Islet of Langerhans (tissue), 1 donor: Measurements from ENCODE around the gene NRL.

ENCODE experiments used
- FAIRE-seq: peaks from one replicate; lab custom pipeline; 2011; peaks lifted over from hg19 to GRCh38; lab: Jason Lieb, UNC

Gene NRL

DNA sequence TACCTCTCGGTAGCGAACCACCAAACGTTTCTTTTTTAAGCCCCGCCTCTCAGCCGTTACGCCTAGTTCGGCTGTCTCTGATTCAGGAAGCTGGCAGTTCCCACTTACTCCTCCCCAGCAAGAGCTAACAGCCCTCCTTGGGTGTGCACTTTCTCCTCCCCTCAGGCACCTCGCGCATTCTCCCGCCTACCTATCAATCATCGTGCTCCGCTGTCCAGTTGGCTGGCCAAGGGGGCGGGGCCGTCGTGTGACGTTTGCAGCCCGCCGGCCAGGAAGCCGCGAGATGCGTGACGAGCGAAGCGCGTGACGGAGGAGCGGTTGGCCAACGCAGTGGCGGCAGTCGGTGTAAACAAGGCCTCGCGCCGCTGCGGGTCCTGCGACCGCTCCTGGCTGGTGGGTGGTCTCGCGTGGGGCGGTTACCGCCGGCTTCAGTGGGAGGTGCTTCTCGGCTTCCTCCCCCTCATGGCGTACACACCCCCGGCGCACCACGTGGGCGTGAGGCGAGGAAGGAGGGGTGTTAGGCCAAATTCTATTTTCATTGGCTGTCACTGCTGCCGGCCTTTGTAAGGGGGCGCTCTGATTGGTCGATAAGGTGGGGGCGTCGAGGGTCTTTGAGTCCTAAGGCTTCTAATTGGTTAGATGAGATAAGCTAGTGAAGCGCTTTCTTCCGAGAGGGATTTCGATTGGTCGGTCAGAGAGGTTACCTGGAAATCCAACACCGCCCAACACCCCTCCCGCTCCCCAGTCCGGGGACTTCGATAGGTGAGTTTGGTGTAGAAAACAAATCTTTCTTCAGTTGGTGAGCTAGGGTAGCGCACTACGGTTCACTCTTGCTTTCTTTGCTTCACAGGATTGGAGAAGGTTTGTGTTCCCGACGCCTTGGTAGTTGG is at the start of gene NRL, which contains the start of gene DCAF11:
TSS of gene NRL (minus strand) at position 418 of the 890 bp plus-strand sequence. CDS start 32,101 bp downstream, outside the sequence.
TSS of gene DCAF11 (plus strand) at position 246 of the 890 bp plus-strand sequence. CDS start 818 bp downstream, outside the sequence.
- peak; percentile 90 for FAIRE-seq

DNA sequence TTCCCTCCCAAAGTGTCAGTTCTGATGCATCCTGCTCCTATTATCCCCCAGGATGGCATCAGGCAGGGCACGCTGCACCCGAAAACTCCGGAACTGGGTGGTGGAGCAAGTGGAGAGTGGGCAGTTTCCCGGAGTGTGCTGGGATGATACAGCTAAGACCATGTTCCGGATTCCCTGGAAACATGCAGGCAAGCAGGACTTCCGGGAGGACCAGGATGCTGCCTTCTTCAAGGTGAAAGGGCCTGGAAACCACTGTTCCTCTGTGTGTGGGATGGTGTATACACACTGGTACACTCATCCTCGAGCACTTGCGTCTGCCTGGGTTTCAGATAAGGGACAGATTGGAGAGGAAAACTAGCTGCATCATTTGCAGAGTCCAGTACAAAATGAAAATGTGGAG is 47.3 kb upstream of the NRL start:
- FAIRE-seq, result no peak

DNA sequence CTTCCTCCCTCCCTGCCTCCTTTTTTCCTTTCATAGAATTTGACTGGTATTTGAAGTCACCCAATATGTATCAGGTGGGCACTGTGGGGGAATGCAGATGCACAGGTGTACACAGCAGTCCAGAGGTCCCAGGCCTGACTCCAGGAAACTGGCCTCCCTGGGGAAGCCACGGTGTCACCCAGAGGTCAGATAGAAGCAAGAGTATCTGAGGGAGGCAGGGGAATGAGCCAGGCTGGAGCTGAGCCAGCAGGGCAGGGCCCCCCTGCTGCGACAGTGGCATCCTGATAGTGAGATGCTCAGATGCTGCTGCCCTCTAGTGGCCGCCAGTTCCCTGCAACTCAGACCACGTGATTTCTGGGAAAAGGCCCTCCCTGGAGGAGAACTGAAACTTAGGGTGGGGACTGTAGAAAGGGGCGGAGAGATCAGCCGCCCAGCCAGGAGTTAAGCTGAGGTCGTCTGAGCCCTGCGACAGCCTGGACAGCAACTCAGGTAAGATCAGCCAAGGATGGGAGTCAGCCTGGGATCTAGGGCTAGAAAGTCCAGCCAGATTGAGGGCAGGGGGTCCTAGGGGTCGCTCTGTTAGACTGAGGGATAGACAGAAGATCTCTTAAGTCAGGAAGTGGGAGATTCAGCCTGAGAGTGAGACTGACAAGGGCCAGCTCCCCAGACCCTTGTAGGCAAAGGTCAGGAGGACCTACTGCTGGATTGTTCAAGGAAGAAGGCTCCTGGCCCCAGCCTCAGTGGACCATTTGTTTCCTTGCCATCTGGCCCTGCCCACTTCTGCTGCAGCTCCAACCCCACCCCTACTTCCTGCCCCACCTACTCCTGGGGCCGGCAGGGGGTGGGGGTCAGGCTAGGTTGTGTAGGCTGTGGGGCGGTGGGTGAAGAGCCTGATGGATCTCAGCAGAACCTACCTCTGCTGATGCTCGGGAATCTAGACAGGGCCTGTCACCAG is 46.4 kb upstream of the NRL start, which contains the start of gene IRF9:
TSS of gene IRF9 (plus strand) at position 416 of the 955 bp plus-strand sequence. CDS start 880 bp downstream, outside the sequence.
- no peak for FAIRE-seq

DNA sequence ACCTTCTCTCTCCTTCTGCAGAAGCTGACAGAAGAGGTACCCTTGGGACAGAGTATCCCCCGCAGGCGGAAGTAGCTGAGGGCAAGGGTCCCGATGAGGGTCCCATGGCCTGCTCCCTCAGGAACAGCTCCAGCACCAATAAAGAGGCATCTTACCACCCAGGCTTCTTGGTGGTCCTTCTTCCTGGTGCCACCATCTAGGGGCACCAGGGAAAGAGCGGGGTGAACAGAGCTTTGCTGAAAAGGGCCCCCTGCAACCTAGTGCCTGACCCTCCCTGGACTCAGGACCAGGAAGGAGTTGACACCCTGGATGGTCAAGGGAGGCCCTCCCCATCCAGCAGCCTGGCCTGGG is 45.7 kb upstream of the NRL start:
- no peak for FAIRE-seq

DNA sequence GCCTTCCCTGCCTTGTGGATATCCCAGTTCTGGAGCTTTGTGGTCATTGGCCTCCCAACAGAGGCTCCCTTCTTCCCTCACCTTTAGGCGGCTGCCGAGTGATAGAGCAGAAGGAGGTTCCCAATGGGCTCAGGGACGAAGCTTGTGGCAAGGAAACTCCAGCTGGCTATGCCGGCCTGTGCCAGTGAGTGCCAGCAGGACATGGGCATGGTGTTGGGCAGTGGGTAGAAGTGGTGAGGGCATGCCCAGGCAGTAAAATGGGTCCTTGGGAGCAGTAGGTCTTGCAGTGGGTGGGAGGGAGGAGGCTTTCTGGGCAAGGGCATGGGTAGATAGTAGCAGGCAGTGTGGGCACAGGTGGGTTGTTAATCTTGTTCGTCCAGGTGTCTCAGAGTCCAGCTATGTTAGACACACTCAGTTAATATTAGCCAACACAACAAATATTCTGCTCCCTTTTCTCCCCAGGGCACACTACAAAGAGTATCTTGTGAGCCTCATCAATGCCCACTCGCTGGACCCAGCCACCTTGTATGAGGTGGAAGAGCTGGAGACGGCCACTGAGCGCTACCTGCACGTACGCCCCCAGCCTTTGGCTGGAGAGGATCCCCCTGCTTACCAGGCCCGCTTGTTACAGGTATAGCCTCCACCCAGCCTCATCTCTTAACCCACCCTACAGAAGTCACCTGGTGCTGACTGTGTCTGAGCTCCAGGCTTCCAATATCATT is 45.2 kb upstream of the NRL start:
- FAIRE-seq, result no peak

DNA sequence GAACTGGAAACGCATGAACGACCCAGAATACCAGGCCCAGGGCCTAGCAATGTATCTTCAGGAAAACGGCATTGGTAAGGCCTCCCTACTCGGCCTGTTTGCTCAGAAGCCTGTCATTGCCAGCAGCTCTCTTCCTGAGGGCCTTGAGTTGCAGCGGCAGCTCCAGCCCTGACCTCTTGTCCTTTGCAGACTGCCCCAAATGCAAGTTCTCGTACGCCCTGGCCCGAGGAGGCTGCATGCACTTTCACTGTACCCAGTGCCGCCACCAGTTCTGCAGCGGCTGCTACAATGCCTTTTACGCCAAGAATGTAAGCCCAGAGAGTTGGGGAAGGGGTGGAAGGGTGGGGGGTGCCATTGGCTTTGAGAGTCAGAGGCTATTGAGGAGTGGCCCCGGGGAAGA is 42.6 kb upstream of the NRL start:
- no peak for FAIRE-seq

DNA sequence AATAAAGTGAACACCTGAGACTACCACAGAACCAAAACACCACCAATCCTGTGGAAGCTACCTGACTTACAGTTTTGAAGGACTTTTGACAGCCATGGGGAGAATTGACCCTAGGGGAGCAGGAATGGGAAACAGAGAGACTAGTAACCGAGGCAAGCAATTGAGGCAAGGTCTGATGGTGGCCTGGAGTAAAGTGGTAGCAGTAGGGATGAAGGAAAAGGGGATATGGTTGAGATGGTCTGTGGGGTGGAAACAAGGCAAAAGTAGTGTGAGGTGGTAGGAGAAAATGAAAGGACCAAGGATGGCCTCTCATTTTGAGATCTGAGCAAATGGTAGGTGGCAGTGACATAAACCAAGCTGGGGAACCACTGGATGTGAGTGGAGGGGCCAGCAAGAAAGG is 42.1 kb upstream of the NRL start:
- no peak for FAIRE-seq

DNA sequence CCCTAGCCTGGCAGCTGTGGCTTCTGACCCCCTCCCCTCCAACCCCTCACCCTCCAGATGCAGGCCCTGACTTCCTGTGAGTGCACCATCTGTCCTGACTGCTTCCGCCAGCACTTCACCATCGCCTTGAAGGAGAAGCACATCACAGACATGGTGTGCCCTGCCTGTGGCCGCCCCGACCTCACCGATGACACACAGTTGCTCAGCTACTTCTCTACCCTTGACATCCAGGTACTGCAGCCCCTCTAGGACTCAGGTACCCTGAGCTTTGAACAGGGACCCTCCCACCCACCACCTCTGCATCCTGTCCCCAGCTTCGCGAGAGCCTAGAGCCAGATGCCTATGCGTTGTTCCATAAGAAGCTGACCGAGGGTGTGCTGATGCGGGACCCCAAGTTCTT is 40.4 kb upstream of the NRL start:
- no peak for FAIRE-seq

DNA sequence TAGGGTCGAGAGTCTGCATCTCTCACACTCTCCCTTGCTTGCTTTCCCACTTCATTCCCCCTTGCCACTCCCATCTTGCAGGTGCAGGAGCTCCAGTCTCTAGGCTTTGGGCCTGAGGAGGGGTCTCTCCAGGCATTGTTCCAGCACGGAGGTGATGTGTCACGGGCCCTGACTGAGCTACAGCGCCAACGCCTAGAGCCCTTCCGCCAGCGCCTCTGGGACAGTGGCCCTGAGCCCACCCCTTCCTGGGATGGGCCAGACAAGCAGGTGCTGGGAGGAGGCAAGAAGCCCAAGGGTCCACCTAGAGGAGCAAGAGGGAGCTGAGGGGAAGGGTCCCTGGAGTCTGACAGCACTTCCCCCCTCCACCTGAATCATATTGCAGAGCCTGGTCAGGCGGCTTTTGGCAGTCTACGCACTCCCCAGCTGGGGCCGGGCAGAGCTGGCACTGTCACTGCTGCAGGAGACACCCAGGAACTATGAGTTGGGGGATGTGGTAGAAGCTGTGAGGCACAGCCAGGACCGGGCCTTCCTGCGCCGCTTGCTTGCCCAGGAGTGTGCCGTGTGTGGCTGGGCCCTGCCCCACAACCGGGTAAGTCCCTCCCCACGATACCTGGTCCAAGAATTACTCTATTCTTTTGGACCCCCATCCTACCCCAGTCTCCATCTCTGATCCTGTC is 36.8 kb upstream of the NRL start:
- no peak for FAIRE-seq

DNA sequence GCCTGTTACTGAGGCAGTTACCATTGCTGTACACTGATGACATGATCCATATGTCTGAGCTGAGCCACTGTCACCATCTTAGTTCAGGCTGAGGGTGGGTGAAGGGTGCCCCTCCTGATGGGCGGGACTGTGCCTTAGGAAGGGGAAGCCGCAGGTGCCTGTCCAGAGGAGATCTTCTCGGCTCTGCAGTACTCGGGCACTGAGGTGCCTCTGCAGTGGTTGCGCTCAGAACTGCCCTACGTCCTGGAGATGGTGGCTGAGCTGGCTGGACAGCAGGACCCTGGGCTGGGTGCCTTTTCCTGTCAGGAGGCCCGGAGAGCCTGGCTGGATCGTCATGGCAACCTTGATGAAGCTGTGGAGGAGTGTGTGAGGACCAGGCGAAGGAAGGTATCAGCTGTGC is 36.2 kb upstream of the NRL start:
- no peak for FAIRE-seq

DNA sequence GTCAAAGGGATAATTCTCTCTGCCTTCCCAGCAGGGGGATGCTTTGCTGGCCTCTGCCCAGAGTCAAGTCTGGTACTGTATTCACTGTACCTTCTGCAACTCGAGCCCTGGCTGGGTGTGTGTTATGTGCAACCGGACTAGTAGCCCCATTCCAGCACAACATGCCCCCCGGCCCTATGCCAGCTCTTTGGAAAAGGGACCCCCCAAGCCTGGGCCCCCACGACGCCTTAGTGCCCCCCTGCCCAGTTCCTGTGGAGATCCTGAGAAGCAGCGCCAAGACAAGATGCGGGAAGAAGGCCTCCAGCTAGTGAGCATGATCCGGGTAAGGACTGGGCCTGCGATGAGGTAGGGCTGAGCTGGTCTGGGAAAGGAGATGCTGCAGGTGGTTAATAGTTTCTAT is 35.8 kb upstream of the NRL start:
- FAIRE-seq, result no peak

DNA sequence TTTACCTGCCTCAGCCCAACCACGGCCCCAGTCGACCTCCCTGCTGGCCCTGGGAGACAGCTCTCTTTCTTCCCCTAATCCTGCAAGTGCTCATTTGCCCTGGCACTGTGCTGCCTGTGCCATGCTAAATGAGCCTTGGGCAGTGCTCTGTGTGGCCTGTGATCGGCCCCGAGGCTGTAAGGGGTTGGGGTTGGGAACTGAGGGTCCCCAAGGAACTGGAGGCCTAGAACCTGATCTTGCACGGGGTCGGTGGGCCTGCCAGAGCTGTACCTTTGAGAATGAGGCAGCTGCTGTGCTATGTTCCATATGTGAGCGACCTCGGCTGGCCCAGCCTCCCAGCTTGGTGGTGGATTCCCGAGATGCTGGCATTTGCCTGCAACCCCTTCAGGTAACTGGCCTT is 35.3 kb upstream of the NRL start:
- no peak for FAIRE-seq

DNA sequence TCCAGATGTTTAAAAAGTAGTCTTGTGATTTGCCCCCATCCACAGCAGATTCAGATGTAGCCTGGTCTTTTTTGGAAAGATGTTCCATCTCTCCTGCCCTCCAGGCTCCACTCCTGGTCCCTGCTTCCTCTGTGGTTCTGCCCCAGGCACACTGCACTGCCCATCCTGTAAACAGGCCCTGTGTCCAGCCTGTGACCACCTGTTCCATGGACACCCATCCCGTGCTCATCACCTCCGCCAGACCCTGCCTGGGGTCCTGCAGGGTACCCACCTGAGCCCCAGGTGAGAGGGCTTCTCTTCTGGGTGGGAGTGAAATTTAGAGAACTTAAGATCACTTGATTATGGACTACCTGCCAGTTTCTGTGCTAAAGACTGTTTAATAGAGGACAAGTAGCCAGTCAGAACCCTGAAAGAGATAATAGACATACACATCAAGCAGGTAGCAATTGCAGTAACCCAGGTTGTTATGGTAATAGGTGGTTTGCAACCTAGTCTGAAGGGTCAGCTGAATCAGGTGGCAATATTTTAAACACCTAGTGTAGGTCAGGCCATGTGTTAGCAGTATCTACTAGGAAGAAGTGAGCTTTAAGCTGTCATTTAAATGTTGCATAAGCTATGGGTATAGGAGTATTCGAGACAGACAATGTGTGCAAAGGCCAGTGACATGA is 34.7 kb upstream of the NRL start:
- no peak for FAIRE-seq

DNA sequence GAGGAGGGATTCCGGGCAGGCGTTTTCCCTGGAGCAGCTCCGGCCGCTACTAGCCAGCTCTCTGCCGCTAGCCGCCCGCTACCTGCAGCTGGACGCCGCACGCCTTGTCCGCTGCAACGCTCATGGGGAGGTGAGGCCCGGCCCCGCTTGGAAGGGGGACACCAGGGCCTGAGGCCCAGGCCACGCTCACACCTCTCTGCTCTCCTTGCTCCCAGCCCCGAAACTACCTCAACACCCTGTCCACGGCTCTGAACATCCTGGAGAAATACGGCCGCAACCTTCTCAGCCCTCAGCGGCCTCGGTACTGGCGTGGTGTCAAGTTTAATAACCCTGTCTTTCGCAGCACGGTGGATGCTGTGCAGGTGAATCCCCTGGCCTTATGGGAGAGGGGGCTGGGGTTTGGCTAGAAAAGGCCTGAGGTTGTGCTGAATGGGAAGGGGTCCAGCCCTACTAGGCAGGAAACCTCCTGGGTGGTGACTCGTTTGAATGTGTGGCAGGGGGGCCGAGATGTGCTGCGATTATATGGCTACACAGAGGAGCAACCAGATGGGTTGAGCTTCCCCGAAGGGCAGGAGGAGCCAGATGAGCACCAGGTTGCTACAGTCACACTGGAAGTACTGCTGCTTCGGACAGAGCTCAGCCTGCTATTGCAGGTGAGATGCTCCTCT is 33.1 kb upstream of the NRL start:
- FAIRE-seq, result no peak

DNA sequence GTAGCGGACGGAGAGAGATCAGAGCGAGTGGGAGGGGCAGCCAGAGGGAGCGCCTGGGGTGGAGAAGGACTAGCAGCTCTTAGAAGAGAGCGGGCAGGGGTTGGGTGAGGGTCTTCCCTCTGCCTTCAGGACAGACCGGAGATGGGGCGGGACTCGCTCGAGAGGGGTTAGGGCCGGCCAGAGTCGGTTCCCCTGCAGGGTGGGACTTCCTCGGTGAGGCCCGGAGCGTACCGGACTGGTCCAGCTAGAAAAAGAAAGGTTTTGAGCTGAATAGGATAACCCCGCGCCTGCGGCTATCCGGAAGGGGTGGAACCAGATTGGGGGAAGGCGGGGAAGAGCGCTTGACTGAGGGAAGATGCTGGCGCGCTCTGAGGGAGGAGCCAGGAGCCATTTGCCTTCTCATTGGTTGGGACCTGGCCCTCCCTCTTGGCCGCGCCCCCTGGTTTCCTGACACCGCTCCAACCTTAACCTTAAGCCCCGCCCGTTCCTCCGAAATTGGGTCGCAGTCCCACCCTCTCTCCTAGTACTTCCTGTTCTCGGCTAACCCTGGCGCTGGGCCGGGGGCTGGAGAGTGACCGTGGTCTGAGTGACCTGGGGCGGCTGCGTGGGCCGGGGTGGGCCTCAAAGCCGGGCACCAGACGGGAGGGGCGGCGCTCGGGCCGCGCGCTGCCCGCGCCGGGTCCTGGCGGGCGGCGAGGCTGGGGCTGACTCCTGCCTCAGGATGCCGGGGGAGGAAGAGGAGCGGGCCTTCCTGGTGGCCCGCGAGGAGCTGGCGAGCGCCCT is 32.4 kb upstream of the NRL start, which contains the start of gene RNF31:
TSS of gene RNF31 (plus strand) at position 521 of the 783 bp plus-strand sequence. CDS start at position 722, 201 bp downstream.
- no peak for FAIRE-seq

DNA sequence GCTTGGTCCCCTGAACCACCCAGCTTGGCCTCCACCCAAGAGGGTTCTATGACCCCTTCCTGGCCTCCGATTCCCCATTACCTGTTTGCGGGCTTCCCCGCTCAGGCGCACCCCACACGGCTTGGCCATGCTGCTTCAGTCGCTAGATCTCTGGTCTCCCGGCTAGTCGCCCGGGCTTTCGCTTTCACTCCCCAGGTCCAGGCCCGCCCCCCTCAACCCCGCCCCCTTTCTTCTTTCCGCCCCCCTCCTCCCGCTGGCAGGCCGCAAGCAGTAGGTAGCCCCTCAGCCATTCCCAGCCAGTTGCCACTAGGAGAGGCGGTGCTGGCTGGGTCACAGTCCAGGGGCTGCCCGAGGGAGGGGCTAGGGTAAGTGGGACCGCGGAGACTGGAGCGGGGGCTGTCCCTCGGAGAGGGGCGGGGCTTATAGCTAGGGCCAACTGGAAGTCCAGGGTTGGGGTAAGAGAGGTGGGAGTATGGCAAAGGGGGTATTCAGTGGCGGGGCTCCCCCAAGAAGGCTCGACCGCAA is 31.8 kb upstream of the NRL start, which contains the start of gene PSME2:
TSS of gene PSME2 (minus strand) at position 158 of the 525 bp plus-strand sequence. CDS start at position 129, 29 bp downstream.
- no peak for FAIRE-seq

DNA sequence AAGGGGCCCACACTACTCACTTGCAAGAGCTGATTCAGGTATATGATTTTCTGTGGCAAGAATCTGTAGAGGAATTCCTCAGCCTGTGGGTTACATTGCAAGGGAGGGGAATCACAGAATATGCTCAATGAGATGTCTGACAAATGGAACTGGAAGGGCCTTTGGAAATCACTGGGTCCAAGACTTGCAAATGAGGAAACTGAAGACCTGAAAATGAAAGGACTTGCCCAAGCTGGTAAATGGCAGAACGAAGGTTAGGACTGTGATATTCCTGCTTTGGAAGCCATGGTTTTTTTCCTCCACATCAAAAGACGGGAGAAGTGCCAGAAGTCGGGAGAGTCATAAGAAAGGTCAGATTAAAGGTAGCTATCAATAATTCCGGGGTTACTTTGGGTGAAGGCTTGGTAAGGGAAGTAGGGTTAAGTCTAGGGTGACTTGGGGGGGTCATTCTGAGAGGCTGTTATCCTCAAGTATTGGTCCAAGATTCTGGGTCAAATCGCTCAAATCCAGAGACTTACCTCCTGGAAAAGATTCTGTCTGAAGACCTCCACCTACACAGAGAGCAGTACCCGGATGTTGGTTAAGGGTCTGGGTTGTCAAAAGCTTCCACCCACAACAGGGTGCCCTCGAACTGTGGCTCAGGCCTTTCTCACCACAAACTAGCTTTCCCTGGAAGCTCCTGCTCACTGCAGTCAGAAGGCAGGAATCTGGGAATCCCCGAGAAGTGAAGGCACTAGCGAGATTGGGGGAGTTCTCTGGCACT is 31.1 kb upstream of the NRL start:
- FAIRE-seq, result no peak

DNA sequence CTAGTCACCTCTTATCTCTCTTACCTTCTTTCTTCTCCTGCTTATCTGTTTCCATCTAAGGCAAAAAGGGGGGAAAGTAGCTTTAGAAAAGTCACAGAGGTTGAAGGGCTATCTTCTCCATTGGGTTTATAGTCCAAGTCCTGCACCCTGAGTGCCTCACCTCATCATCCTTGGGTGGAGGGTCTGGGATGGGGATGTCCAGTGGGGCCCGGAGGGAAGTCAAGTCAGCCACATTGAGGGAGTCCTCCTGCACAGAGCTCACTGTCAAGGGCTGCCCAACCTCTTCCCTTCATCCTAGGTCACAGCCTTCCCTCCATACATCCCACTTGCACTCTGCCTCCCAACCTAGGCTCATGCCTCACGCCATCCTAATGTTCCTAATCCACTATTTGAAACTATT is 30.5 kb upstream of the NRL start:
- no peak for FAIRE-seq
